ENCODE measurements around the gene ABHD15.
"Not testable (repeated sequence)": the region's sequence is repeated elsewhere in the genome, so short reads cannot be mapped to it uniquely, and the experiment has no call there.

ABHD15 gene

DNA sequence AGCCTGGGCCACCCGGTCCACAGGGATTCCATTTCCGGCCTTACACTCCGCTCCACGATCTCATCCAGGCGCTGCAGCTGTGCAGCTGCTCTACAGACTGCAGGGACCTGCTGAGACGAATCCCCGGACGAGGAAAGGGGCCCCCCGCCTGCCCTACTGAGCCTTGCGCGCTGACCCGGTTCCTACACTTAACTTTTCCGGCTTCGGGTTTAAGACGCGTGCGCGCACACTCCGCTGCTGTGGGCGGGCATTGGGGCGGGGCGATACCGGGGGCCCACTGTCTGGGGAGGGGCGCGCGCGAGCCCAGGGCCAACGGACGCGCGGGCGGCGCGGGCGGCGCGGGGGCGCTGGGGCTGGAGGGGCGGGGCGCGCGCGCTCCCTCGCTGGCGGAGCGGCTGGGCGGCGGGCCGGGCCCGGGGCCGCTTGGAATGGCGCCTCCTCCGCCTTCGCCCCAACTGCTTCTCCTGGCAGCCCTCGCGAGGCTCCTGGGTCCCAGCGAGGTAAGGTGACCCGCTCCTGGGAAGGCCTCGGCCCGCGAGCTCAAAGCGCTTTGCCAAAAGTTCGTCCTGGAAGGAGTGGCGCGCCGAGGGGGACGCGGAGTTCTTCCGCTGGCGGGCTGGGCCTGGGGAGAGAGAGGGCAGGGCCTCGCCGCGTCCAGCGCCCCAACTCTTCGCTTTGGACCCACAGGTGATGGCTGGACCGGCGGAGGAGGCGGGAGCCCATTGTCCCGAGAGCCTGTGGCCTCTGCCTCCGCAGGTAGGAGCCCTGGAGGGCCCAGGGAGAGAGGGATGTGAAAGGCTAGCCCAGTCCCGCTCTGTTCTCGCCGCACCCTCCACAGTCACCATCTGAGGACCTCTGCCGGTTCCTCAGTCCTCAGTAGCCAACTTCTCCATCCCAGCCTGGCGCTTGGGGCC, 1.8 kb upstream of the ABHD15 start, which contains the start of gene TP53I13:
TP53I13 (plus strand) TSS at position 371 of the 914 bp plus-strand sequence; CDS start at position 429, 58 bp downstream.
- peak; percentile 86 for DNase-seq

DNA sequence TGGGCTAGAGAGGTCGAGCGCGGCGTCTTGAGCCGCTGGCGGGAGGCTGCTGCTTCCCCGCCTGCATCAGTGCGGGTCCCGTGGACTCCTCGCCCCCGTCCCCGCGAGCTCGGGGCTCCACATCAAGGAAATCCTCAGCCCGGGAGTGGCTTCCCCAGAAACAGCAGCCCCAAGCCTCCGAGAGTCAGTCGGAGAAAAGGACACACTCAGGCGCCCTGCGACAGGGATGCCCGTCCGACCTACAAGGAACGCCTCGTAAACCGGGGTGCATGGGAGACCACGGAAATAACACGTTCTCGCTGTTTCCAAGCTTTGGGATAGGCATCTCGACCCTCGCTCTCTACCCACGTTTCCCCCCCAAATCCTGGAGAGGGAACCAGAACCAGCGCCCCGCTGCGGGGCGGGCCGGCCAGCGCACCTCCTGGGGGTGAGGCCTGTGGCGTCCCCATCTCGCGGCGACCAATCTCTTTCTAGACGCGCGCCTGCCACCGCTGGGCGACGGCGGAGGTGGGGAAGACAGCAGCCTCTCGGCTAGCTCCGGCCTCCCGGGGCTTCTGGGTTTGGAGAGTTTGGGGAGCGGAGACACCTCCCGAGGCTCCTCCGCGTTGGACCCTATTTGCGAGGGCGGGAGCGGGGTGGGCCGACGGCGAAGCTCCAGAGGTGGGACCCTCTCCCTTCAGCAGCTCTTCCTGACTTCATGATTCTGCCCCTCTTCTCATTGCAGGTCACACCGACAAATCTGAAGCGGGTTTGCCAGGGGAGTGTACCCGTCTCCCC, 905 bp upstream of the ABHD15 start:
- DNase-seq, result peak; percentile 88

DNA sequence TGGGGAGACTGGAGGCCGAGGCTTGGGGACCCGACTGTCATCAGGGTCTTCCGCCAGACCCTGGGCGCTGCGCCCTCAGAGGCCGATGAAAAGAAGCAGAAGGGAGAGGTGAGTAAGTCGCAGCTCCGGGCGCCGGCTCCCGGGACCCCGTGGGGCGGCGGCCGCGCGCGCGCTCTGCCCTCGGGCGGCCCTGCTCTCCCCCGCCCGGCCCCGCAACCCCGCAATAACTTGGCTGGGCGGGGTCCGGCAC, 392 bp upstream of the ABHD15 start:
- DNase-seq, result peak; percentile 71

DNA sequence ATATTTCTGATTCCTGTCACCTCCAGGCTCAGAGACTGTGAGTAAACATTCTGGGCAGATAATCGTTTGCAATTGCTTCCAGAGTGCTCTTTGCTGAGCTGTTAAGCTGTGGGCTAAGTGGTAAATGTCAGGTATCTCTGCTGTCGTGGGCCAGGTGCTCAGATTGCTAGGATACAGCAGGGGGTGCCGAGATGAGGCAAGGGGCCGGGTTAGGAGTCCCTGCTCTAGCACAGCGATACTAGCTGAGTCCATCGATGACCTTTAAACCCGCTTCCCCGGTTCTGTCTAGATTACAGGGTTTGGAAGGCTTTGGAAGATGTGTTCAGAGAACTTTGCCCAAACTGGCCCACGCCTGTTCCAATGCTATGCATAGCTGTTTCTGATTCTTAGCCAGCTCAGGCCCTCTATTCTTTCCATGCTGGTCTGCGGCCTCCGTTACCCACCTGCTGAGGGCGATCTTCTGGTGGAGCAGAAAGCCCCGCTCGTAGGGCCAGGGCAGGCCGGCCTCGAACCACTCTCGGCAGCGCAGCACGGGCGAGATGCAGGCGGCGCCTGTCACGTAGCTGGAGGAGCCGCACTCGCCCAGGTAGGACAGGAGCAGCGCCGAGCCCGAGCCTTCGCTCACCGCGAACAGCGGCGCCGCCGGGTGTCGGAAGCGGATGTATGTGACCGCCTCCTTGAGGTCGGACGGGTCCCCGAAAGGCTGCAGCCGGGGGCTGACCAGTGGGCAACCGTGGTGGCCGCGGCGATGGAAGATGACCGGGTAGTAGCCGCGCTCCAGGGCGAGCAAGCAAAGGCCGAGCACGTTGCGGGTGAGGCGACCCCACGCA, 979 bp downstream of the ABHD15 start:
- DNase-seq, result peak; percentile 74

DNA sequence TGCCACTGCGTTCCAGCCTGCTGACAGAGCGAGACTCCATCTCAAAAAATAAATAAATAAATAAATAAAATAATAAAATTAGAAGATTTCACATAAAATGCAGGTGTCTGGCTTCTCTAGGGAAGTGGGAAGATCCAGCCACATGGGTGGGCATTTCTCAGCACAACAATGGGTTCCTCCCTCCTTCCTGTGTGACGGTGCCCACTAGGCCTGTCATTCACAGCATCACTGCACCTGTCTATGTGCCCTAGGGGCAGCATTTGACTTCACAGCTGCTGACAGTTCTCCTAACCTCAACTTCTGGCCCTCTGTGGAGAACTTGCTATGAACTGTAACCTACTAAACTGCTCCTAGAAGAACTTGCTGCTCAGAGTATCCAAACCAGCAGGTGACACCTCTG, 3.0 kb downstream of the ABHD15 start:
- no peak for DNase-seq

DNA sequence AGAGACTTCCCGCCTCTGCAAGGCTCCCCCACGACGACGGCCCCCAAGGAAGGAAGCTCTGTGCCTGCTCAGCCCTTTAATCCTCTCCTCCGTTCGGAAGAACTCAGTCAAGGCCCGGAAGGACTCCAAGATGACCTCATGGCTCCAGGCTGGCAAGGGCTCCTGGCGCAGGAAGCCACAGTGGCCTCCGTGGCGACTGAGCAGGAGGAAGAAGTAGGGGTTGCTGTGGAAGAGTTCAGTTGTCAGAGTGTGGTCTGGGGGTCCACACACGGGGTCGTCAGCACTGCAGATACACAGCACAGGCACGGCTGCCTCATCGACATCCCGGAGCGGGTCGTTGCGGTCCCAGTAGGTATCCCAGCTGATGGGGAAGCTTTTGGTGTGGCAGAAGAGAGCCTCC, 4.2 kb downstream of the ABHD15 start:
- DNase-seq, result no peak

DNA sequence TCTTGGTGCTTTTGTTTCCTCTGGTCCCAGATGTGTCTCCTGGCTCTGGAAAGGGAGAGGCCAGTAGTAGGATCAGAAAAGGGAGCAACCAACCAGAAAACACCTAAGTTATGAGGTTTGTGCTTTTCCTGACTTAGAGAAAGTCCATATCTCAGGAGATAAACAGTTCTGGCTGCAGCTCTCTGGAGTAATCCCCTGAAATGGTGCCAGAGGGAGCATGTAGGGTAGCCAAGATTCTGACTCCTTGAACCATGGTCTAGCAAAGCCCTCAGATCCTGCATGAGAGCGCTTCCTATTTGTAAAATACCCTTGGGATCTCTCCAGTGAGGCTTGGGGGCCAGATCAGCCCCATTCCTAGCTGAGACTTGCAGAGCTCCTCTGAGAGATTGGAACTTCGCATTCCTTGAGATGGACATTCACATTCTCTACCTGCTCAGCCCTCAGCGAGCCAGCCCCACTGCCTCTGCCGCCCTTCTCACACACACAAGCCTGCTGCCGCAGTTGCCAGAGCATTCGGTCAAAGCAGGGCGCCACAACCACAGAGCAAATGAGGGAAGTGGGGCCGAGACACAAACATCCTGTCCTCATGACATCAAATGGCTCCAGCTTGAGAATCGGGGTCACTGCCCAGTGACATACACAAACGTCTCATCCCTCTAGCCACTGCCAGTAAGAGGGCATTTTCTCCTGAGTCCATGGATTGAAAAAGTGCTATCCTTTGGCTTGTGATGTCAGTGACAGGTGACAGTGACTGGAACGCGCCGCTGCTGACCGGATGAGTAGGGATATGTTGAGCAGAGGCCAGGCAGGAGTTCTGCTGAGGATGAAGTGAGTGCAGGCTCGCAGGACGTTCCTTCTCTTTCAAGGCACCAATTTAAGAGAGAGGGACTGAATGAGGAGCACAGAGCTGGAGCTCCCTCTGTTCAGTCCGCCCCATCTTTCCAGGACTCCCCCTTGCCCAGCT, 5.0 kb downstream of the ABHD15 start:
- DNase-seq, result no peak

DNA sequence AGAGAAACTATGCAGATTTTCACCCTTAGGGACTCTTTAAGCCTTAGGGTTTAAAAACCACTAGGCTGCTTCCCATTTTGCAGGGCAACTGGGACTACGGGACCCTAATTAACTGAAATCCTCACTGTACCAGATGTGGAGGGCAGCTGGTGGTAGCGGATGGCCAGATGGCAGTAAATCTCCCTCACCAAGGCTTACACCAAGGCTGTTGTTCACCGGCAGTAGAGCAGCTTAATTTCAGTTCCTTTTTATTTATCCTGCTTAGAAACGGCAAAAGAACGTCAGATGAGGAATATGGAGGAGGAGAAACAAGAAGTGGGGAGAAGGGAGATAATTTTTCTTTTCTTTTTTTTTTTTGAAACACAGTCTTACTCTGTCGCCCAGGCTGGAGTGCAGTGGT, 6.5 kb downstream of the ABHD15 start:
- DNase-seq, result no peak

DNA sequence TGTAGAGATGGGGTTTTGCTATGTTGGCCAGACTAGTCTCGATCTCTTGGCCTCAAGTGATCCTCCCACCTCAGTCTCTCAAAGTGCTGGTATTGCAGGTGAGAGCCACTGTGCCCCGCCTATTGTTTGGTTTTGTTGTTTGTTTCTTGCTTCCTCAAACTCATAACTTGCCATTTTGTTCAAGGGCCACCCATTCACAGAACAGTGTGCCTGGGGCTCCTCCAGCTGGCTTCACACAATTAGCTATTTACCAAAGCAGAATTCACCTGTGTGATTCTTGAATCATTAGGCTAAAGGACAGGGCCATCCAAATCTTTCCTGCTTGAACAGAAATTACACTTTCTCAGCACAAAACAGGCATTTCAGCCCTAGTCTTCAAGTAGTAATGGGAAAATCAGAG, 7.2 kb downstream of the ABHD15 start:
- no peak for DNase-seq

DNA sequence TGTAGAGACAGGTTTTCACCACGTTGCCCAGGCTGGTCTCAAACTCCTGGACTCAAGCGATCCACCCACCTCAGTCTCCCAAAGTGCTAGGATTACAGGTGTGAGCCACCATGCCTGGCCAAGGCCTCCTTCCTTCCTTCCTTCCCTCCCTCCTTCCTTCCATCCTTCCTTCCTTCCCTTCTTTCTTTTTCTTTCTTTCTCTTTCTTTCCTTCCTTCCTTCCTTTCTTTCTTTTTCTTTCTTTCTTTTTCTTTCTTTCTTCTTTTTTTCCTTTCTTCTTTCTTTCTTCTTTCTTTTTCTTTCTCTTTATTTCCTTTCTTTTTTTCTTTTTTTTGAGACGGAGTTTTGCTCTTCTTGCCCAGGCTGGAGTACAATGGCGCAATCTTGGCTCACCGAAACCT, 8.7 kb downstream of the ABHD15 start:
- DNase-seq, result not testable (repeated sequence)

DNA sequence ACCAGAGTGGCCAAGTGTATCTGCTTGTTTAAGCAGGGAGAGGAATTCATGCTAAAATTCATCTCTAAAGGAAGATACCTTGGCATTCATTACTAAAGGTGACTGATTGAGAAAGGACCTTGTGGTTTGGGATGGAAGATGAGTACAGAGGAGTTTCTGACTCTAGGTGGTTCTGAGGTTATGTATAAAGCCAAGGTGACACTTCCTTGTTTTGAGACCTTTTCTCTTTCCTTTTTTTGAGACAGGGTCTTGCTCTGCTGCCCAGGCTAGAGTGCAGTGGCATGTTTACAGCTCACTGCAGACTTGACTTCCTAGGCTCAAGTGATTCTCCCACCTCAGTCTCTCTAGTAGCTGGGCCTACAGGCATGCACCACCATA, 9.1 kb downstream of the ABHD15 start:
- no peak for DNase-seq

DNA sequence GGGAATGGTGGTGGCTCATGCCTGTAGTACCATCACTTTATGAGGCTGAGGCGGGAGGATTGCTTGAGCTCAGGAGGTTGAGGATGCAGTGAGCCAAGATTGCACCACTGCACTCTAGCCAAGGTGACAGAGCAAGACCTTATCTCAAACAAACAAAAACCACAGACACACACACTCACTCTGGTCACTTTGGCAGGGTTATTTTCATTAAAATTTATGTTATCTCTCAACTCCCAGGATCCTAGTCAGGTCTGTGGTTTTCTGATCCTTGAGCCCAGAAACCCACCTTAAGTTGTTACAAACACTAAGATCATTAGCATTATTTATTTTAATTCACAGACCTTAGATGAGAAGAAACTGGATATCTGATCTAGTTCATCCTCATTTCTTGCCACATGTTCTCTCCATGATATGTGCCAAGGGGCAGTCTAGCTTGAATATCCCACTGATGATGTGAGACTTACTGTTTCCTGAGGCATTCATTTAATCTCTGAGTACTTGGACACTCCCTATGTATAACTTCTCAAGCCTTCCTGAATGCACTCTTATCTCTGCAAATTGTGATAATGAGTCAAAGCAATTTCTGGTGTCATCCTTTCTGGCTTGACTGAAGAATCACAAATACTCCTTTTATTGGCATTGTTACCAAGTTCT, 9.6 kb downstream of the ABHD15 start:
- no peak for DNase-seq

DNA sequence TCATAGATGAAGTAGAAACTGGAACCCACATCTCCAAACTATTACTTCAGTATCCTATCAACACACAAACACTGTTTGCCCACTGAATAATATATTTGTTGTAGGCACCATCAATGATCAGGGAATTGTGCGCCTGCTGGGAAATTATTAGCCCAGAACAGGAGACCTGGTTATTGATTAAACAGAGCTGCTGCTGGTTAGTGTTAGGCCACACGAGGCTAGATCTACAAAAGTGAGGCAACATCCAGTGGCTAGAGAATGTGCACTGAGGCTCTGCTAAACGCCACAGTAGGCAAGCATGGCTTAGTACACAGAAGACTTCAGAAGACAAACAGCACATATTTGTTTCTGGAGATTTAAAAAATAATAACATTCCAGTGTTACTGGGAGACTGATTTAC, 11.0 kb downstream of the ABHD15 start:
- DNase-seq, result no peak

DNA sequence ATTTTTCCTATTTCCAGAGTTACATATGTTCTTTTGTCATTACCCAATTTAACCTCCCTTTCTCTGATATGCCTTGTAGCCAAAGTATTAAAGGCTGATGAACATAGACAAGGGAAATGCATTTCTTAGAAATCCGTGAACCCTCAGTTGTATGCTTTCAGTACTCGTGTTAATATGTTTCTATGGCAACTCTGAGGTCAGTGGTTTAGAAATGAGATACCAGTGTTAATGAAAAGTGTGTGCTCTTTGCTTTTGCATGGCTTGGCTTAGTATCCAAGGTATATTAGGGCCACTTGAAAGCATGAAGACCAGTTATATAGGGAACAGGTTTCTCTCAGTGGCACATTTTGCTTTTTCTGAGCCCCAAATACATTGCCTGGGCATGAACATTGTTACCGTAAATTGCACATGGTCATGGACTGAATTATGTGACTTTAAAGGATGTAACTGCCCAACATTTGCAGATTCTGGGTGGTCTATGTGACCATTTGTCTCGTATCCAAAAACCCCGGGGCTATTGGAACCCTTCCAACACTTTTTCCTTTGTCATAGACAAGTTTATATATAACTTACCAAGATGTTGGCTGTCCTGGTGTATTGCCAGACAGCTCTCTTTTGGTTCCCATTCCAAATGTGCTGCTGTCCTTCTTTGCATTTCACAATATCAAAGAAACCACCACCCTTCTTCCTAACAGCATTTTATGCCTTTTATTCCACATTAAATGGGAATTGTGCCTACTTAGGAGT, 17.5 kb downstream of the ABHD15 start:
- DNase-seq, result no peak

DNA sequence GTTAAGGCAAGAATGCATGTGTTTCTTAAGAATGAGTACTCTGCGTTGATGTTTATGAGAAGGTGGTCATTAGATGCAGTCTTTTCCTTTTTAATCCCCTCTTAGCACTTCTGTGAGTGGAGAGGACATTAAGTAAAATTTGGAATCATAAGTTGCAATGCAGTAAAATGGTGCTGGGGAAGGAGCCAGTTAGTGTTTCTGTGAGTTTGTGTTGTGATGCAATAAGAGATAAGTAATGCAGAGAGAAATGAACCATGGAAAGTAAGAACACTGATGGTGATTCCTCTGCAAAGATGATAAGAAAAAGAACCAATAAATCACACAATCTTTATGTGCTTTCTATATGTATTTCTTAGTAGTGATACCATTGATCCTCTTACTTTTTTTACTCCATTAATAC, 20.0 kb downstream of the ABHD15 start:
- DNase-seq, result no peak

DNA sequence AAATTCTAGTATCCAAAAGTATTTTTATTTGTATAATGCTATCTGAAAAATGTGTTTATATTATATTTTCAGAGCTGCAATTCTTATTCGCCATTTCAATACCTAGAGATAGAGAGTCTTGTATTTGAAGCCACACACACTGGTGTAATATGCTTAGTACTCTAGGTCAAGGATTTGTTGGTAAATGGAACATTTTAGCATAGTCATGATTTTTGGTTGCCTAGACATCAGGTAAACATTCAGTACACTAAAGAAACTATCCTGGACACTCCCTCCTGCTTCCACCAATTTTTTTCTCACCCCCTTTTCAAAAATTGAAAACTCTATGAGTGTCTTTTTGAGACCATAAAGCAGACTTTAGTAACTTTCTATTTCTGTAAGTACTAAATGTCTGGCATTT, 20.8 kb downstream of the ABHD15 start:
- no peak for DNase-seq

DNA sequence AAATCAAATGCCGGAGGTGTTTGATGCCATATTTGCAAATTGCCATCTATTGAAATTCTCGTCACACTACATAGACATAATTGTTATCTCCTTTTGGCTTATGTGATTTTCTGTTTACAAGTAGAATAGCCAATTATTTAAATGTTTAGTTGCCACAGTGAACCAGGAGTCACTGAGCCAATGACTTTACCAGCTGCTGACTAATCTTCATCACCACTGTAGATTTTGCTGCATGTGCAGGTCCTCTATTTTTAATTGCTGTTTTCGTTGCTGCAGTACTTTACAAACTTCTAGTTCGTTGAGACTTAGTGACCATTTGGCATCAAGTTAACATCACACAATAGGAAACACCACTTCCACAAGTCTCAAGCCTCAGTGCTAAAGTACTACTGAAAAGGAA, 22.8 kb downstream of the ABHD15 start:
- DNase-seq, result no peak

DNA sequence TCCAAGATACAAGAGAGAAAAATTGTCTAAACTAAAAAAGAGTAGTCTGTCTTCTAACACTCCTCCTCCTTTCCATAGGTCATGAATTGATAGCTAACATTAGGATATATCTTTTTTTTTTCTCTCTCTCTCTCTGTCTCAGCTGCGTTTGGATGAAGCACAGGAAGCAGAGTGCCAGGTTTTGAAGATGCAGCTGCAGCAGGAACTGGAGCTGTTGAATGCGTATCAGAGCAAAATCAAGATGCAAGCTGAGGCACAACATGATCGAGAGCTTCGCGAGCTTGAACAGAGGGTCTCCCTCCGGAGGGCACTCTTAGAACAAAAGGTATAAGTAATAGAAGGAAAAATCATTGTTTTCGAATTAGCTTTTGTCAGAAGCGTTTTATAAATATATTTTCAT, 32.9 kb downstream of the ABHD15 start:
- DNase-seq, result no peak

DNA sequence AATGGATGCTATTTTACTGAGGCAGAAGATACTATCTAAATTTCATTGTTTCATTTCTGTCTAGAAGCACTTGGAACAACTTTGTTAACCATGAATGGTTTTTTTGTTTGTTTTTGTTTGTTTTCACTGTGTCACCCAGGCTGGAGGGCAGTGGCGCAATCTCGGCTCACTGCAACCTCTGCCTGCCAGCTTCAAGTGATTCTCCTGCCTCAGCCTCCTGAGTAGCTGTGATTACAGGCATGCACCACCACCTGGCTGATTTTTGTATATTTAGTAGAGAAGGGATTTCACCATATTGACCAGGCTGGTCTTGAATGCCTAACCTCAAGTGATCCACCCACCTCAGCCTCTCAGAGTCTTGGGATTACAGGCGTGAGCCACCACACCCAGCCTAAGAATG, 40.5 kb downstream of the ABHD15 start:
- DNase-seq, result no peak

DNA sequence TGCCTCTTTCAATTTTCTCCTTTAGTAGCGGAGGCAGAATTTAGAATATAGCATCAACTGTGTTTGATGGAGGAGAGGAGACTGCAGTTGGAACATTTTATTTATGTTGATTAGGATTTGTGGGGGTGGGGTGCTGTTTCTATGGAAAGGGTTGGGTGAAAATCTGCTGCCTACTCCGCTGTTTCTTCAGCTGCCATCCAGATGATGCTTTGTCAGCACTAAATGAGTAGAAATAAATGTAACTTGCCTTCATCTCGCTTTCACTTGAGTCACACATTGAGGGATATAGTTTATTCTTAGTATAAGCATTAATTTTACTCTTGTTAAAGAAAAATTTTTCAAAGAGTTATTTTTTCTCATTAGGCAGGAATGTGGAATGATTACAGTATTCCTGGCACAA, 42.1 kb downstream of the ABHD15 start:
- no peak for DNase-seq

DNA sequence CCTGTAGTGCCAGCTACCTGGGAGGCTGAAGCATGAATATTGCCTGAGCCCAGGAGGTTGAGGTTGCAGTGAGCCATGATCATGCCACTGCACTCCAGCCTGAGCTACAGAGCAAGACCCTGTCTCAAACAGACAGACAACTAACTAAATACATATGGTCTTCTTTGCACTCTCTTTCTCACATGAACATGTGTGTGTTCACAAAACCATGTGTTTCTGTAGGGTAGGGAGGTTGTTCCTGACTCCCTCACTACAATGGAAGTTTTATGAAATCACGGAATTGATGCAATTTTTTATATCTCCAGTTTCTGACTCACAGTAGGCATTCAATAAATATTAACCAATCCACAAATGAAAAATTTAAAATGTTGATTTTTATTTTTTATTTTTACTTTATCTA, 48.5 kb downstream of the ABHD15 start:
- no peak for DNase-seq
